HepG2 (cell line): Measurements from ENCODE around the gene ARTN. TPM values are rescaled to one million over a fixed set of nuclear protein-coding genes. Genes with fewer than 3 reads are reported as not detected.

Source experiments
- ATAC-seq: fragments of 200-7000 bp; cut with Tn5 transposase; 3 replicates; pipeline ENCODE4 v1.9.1; 2020; ENCODE audit warnings: mild to moderate bottlenecking, moderate library complexity
- BruUV-seq: library from RNA; stranded (reverse); fragments of 400-500 nt; replicated peaks from 2 replicates; lab custom pipeline; 2021; lab: Mats Ljungman, UMichigan
- CTCF ChIA-PET: fragments of 300-600 bp; formaldehyde crosslinking; extraction: SDS; loops from one replicate; lab custom pipeline; 2021; ENCODE audit warnings: low total read pairs, inconsistent platforms, low intra/inter-chr PET ratio; lab: Yijun Ruan, JAX
- POLR2A ChIA-PET: fragments of 350-600 bp; sonication (Branson Sonifier 250); formaldehyde crosslinking; loops from one replicate; lab custom pipeline; 2020; ENCODE audit warnings: antibody characterized with exemption, inconsistent platforms; lab: Yijun Ruan, JAX
- DNase-seq: peaks from one replicate; pipeline ENCODE4 v3.0.0-alpha.2; 2015; ENCODE audit warnings: low spot score
- FAIRE-seq: peaks from 3 replicates; lab custom pipeline; 2011; peaks lifted over from hg19 to GRCh38; lab: Jason Lieb, UNC
- H2AFZ ChIP-seq: one replicate; pipeline ENCODE4 v1.6.1; 2011; ENCODE audit warnings: low read length, inconsistent platforms
- H3K27ac ChIP-seq: fragments of 300-600 bp; 3 replicates; pipeline ENCODE4 v1.8.0; 2011; ENCODE audit warnings: mixed run types, mild to moderate bottlenecking, mixed read lengths, low read length, inconsistent platforms; ENCODE audit not compliant: insufficient read depth; ENCODE audit errors: extremely low read length
- H3K27me3 ChIP-seq, 2 experiments: fragments of 200-600 bp in 1 of 2; 2 replicates in 1 of 2; 3 replicates in 1 of 2; pipeline versions ENCODE4 v1.6.0 to v1.8.0; 2011; ENCODE audit warnings: low read length in 2 of 2, mild to moderate bottlenecking in 2 of 2, moderate library complexity in 2 of 2, inconsistent platforms in 1 of 2; ENCODE audit not compliant: insufficient read depth in 2 of 2, control insufficient read depth in 1 of 2
- H3K36me3 ChIP-seq, 2 experiments: fragments of 200-600 bp in 1 of 2; replicated peaks in 1 of 2; 2 replicates in 1 of 2; 3 replicates in 1 of 2; pipeline versions ENCODE4 v1.5.1 to v1.8.0; 2011; ENCODE audit warnings: low read length in 2 of 2, inconsistent platforms in 1 of 2; ENCODE audit not compliant: insufficient read depth in 2 of 2, control insufficient read depth in 1 of 2
- H3K4me1 ChIP-seq: 2 replicates; pipeline ENCODE4 v1.5.1; 2012; ENCODE audit warnings: low read length, inconsistent platforms; ENCODE audit not compliant: insufficient read depth
- H3K4me2 ChIP-seq: 2 replicates; pipeline ENCODE4 v1.6.0; 2011; ENCODE audit warnings: low read depth, low read length, inconsistent platforms
- H3K4me3 ChIP-seq, 3 experiments: fragments of 200-600 bp in 1 of 3; sonication (generic), shearing (Covaris generic) in 1 of 3; replicated peaks in 1 of 3; 2 replicates each; pipeline ENCODE4 v1.5.1; 2011 to 2016; ENCODE audit warnings: low read length in 3 of 3, inconsistent platforms in 2 of 3, low read depth in 2 of 3, mild to moderate bottlenecking in 2 of 3, control low read depth in 1 of 3, mixed read lengths in 1 of 3; ENCODE audit not compliant: insufficient read depth in 1 of 3
- H3K79me2 ChIP-seq: one replicate; pipeline ENCODE4 v1.6.1; 2011; ENCODE audit warnings: low read length, inconsistent platforms; ENCODE audit not compliant: insufficient read depth
- H3K9ac ChIP-seq: 2 replicates; pipeline ENCODE4 v1.6.0; 2011; ENCODE audit warnings: mild to moderate bottlenecking, low read depth, low read length, inconsistent platforms; ENCODE audit not compliant: insufficient read depth
- H3K9me3 ChIP-seq: 2 replicates; pipeline ENCODE4 v1.5.1; 2012; ENCODE audit warnings: mild to moderate bottlenecking, low read length
- H4K20me1 ChIP-seq: 2 replicates; pipeline ENCODE4 v1.6.0; 2011; ENCODE audit warnings: inconsistent platforms, mild to moderate bottlenecking, low read length, moderate library complexity; ENCODE audit not compliant: insufficient read depth
- CBFB ChIP-seq: sonication (generic); formaldehyde crosslinking; IDR thresholded peaks from 2 replicates; pipeline ENCODE4 v1.4.0; 2020; ENCODE audit warnings: missing genetic modification reagents
- DPF2 ChIP-seq: sonication (generic); formaldehyde crosslinking; IDR thresholded peaks from 2 replicates; pipeline ENCODE4 v1.4.0; 2020; ENCODE audit warnings: mild to moderate bottlenecking, low read depth, missing genetic modification reagents, borderline replicate concordance
- ELF4 ChIP-seq: sonication (generic); formaldehyde crosslinking; IDR thresholded peaks from 2 replicates; pipeline ENCODE4 v1.5.0; 2020; ENCODE audit warnings: missing genetic modification reagents, mild to moderate bottlenecking, moderate library complexity, borderline replicate concordance
- HOXD1 ChIP-seq: sonication (generic); formaldehyde crosslinking; IDR thresholded peaks from 2 replicates; pipeline ENCODE4 v1.5.0; 2020; ENCODE audit warnings: missing genetic modification reagents
- MIXL1 ChIP-seq: IDR thresholded peaks from 2 replicates; pipeline ENCODE4 v1.6.1; 2016
- MLXIP ChIP-seq: sonication (generic); formaldehyde crosslinking; IDR thresholded peaks from 2 replicates; pipeline ENCODE4 v1.9.0; 2021; ENCODE audit warnings: missing genetic modification reagents, borderline replicate concordance
- NCOA1 ChIP-seq: sonication (generic); formaldehyde crosslinking; IDR thresholded peaks from 2 replicates; pipeline ENCODE4 v1.9.0; 2021; ENCODE audit warnings: missing genetic modification reagents
- RAD21 ChIP-seq: fragments of 450-650 bp; formaldehyde crosslinking; IDR thresholded peaks from 2 replicates; pipeline ENCODE4 v1.5.0; 2020; ENCODE audit warnings: mild to moderate bottlenecking
- REXO4 ChIP-seq: sonication (generic); formaldehyde crosslinking; IDR thresholded peaks from 2 replicates; pipeline ENCODE4 v1.8.0; 2022; ENCODE audit warnings: missing genetic modification reagents, mild to moderate bottlenecking, borderline replicate concordance
- TBX2 ChIP-seq: sonication (generic); formaldehyde crosslinking; IDR thresholded peaks from 2 replicates; pipeline ENCODE4 v1.5.0; 2020; ENCODE audit warnings: missing genetic modification reagents, mild to moderate bottlenecking, borderline replicate concordance
- THAP11 ChIP-seq: IDR thresholded peaks from 2 replicates; pipeline ENCODE4 v1.6.1; 2016; ENCODE audit warnings: missing biosample characterization, missing genetic modification reagents
- ZNF362 ChIP-seq: sonication (generic); formaldehyde crosslinking; IDR thresholded peaks from 2 replicates; pipeline ENCODE4 v1.4.0; 2020; ENCODE audit warnings: missing genetic modification reagents, mild to moderate bottlenecking, borderline replicate concordance
- WGBS: methylation state at CpG from one replicate; pipeline ENCODE4 v1.1.6; 2017; ENCODE audit warnings: low lambda C conversion rate; 5-methylcytosine and 5-hydroxymethylcytosine counted together
- in situ Hi-C: cut with HindIII; loops from 2 replicates; pipeline ENCODE4 v1.10.0; 2017; ENCODE audit warnings: low pct_unique_long_range_greater_than_20kb; ENCODE audit not compliant: extremely low pct_ligation_motif_present
- intact Hi-C: fragments of 100-400 bp; cut with micrococcal nuclease; formaldehyde crosslinking; loops from one replicate; pipeline ENCODE4 v1.10.0; 2022; ENCODE audit not compliant: unreplicated experiment
- polyA plus RNA-seq, 8 experiments: library from polyadenylated mRNA; depleted of rRNA in 3 of 8; stranded (reverse) in 7 of 8; unstranded in 1 of 8; fragments of >200 nt; fragmentation: Illumina TruSeq in 4 of 8; extraction: Trizol in 4 of 8; gene quantifications; 2 replicates each; pipeline versions ENCODE4 v1.2.1 to v1.2.3, GENCODE V29; 2011 to 2016; ENCODE audit warnings: low read depth in 4 of 8, missing spikeins in 1 of 8, mixed read lengths in 1 of 8; ENCODE audit not compliant: insufficient read depth in 1 of 8
- total RNA-seq, 5 experiments: library from RNA; depleted of rRNA; stranded (reverse); fragments of >200 nt; fragmentation: Illumina TruSeq; extraction: Trizol; gene quantifications; 2 replicates each; pipeline ENCODE4 v1.2.3, GENCODE V29; 2016; ENCODE audit warnings: low read depth in 1 of 5
- TF ChIP-seq, protein P1 (sequence below): sonication (generic); formaldehyde crosslinking; IDR thresholded peaks from 2 replicates; pipeline ENCODE4; 2020; ENCODE audit warnings: missing genetic modification reagents, mild to moderate bottlenecking, borderline replicate concordance
- TF ChIP-seq, protein P2 (sequence below): sonication (generic); formaldehyde crosslinking; IDR thresholded peaks from 2 replicates; pipeline ENCODE4 v1.4.0; 2020; ENCODE audit warnings: mild to moderate bottlenecking, missing genetic modification reagents

ARTN gene
- total and polyA plus RNA-seq, 2 of the 13 experiments (the other 11 are each of a cell fraction or from before 2014, with no cell fraction given), result 0.11 to 0.62 TPM

DNA sequence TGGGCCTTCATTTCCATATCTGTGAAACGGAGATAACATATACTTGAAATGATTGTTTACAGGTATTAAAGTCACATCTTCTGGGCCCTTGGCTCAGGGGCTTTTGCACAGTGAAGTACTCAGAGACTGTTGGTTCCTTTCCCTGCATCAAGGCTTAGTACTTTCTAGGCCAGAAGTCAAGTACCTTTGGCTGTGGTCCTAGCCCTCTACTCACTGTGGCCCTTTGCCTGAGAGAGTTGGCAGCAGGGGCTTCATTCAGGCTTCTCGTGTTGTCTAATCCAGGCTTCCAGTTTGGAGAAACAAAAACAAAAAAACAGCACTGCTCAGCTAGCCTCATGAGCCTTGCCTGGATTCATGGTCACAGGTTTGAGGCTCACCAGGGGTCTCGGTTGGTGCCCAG, 28.1 kb downstream of the ARTN start:
- intact Hi-C loops (no loop called here), in situ Hi-C loops (no loop called here)
- no TSS peak for BruUV-seq
- no peaks in the 10 kb centered on the region for H3K9me3 ChIP-seq
- WGBS, result 94% methylated on average over 3 of the region's 3 CpGs
- no peak overlapping the region for H3K4me2 ChIP-seq
- H3K4me3 ChIP-seq, result no peak overlapping the region
- H3K79me2 ChIP-seq, result no peaks in the 10 kb centered on the region
- H3K27ac ChIP-seq, result no peak overlapping the region
- ChIA-PET POLR2A (no interaction called here), CTCF (no interaction called here)
- DNase-seq (no peak), ATAC-seq (no peak), FAIRE-seq (no peak)
- no peak overlapping the region for H2AFZ ChIP-seq
- TF ChIP-seq MLXIP (CRISPR knock-in tag) (no peak), TBX2 (CRISPR knock-in tag) (no peak), HOXD1 (no peak), DPF2 (CRISPR knock-in tag) (no peak), ZNF362 (no peak), ELF4 (CRISPR knock-in tag) (no peak), CBFB (CRISPR knock-in tag) (no peak), THAP11 (no peak), NCOA1 (CRISPR knock-in tag) (no peak), RAD21 (CRISPR knock-in tag) (no peak), REXO4 (CRISPR knock-in tag) (no peak), MIXL1 (CRISPR knock-in tag) (no peak)
- TF ChIP-seq, protein P1, sequence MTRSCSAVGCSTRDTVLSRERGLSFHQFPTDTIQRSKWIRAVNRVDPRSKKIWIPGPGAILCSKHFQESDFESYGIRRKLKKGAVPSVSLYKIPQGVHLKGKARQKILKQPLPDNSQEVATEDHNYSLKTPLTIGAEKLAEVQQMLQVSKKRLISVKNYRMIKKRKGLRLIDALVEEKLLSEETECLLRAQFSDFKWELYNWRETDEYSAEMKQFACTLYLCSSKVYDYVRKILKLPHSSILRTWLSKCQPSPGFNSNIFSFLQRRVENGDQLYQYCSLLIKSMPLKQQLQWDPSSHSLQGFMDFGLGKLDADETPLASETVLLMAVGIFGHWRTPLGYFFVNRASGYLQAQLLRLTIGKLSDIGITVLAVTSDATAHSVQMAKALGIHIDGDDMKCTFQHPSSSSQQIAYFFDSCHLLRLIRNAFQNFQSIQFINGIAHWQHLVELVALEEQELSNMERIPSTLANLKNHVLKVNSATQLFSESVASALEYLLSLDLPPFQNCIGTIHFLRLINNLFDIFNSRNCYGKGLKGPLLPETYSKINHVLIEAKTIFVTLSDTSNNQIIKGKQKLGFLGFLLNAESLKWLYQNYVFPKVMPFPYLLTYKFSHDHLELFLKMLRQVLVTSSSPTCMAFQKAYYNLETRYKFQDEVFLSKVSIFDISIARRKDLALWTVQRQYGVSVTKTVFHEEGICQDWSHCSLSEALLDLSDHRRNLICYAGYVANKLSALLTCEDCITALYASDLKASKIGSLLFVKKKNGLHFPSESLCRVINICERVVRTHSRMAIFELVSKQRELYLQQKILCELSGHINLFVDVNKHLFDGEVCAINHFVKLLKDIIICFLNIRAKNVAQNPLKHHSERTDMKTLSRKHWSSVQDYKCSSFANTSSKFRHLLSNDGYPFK (CRISPR knock-in tag), result no peak
- TF ChIP-seq, protein P2, sequence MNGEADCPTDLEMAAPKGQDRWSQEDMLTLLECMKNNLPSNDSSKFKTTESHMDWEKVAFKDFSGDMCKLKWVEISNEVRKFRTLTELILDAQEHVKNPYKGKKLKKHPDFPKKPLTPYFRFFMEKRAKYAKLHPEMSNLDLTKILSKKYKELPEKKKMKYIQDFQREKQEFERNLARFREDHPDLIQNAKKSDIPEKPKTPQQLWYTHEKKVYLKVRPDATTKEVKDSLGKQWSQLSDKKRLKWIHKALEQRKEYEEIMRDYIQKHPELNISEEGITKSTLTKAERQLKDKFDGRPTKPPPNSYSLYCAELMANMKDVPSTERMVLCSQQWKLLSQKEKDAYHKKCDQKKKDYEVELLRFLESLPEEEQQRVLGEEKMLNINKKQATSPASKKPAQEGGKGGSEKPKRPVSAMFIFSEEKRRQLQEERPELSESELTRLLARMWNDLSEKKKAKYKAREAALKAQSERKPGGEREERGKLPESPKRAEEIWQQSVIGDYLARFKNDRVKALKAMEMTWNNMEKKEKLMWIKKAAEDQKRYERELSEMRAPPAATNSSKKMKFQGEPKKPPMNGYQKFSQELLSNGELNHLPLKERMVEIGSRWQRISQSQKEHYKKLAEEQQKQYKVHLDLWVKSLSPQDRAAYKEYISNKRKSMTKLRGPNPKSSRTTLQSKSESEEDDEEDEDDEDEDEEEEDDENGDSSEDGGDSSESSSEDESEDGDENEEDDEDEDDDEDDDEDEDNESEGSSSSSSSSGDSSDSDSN, result no peak
- H3K27me3 ChIP-seq, result no peaks in the 10 kb centered on the region
- H3K36me3 ChIP-seq, result peaks cover 7 to 21% of the 10 kb centered on the region in 2 experiments; a peak in 4 of 5 replicates
- H3K4me1 ChIP-seq, result no peaks in the 10 kb centered on the region
- H3K9ac ChIP-seq, result no peak overlapping the region
- H4K20me1 ChIP-seq, result no peaks in the 10 kb centered on the region
